Measurements from ENCODE around the gene TRIM26.
"Not testable (repeated sequence)": the region's sequence is repeated elsewhere in the genome, so short reads cannot be mapped to it uniquely, and the experiment has no call there.

Gene TRIM26

GRCh38 chr6:30169658-30170614 lies 43.3 kb downstream of the TRIM26 start:
- peak; percentile 76 for DNase-seq

- no peak for DNase-seq
These were observed 44.5 kb downstream of the TRIM26 start for GRCh38 chr6:30168741-30169140.

DNA sequence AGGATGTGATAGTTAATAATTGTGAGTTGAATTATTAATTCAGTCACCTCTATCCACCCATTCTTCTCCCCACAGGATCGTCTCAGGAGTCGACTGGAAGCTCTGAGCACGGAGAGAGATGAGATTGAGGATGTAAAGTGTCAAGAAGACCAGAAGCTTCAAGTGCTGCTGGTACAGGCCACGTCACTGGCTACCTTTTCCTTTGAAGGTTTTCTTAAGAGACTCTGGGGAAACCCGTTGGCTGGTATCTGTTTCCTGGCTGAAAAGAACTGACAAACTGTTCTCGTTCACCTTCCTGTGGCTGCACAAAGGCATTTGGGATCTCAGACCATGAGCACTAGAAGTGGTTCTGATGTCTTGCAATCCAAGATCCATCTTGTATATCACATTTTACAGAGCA lies 46.1 kb downstream of the TRIM26 start:
- DNase-seq, result no peak

DNA sequence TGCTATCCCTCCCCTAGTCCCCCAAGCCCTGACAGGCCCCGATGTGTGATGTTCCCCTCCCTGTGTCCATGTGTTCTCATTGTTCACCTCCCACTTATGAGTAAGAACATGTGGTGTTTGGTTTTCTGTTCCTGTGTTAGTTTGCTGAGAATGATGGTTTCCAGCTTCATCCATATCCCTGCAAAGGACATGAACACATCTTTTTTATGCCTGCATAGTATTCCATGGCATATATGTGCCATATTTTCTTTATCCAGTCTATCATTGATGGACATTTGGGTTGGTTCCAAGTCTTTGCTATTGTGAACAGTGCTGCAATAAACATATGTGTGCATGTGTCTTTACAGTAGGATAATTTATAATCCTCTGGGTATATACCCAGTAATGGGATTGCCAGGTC lies 48.0 kb downstream of the TRIM26 start:
- not testable (repeated sequence) for DNase-seq

DNA sequence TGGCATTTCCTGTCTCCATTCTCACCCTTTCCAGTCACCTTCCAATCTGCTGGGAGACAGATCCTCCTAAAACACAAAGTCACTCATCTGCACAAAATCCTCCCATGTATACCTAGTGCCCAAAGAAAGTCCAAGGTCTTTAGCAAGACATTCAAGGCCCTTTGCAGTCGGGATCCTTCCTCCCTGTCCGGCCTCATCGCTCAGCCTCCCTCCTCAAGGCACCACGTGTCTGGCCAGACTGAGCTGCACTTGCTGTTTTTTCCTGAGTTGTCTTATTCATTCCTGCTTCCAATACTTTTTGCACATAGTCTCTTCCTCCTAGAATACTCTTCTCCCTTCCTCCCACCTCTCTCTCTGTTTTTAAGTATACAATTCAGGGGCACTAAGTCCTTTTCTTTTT lies 48.5 kb downstream of the TRIM26 start:
- DNase-seq, result no peak

GRCh38 chr6:30163918-30164654 lies 49.1 kb downstream of the TRIM26 start:
- no peak for DNase-seq

DNA sequence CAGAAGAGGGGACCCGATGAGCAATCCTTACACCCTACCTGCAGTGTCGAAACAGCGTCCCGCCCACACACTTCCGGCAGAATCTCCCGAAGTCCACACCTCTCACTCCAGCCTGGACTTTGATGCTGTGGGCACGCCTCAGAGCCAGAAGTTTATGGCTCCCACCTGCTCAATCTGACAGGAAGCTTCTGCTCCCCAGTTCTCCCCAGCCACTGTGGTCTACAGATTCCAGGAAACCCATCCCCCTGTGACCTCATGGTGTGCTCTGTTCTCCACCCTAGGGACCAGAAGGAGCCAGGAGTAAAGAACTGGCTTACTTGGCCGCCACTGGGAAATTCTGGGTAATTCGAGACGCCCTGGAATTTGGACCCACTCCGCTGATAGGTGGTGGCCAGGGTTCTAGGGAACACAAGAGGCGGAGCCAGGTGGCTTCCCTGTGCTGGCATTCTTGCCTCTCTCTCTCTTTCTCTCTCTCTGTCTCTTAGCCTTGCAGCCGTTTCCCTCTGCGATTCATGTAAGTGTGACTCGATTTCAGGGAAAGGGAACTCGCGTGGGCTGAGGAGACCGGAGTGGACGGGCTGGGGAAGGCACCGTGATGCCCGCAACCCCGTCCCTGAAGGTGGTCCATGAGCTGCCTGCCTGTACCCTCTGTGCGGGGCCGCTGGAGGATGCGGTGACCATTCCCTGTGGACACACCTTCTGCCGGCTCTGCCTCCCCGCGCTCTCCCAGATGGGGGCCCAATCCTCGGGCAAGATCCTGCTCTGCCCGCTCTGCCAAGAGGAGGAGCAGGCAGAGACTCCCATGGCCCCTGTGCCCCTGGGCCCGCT lies 49.9 kb downstream of the TRIM26 start, which contains the start of gene TRIM15:
Gene TRIM15 (plus strand): TSS at position 457 of the 828 bp plus-strand sequence. CDS start 139 bp downstream, at position 596.
- no peak for DNase-seq

DNA sequence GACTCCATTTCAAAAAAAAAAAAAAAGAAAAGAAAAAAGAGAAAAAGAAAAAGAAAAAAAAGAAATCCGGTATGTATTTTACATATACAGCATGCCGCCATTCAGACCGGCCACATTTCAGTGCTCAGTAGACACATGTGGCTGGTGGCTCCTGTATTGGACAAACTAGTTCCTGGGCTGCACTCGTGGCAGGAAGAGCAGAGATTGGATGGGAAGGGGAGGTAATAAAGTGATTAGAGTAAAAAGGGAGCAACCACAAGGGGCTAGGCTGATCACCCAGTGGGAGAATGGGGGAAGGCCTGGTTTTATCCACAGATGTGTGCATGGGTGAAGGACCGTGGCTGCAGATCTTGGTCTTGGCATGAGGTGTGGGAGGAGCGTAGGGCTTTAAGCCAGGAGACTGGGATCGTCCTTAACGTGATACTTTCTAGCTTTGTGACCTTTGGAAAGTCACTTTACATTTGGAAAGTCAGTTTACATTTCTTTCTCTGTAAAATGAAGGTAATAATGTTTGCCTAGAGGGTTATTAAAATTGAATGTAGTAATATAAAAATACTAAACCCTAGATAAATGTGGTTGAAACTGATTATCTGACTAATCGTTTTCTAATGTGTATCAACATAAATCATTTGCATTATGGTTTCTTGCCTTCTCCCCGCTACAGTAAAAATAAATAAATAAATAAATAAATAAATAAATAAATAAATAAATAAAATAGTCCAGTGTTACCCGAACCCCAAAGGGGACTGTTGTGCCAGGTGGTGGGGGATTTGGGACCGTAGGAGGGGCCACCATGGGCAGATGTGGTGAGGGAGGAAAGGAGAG lies 50.7 kb downstream of the TRIM26 start:
- DNase-seq, result no peak

DNA sequence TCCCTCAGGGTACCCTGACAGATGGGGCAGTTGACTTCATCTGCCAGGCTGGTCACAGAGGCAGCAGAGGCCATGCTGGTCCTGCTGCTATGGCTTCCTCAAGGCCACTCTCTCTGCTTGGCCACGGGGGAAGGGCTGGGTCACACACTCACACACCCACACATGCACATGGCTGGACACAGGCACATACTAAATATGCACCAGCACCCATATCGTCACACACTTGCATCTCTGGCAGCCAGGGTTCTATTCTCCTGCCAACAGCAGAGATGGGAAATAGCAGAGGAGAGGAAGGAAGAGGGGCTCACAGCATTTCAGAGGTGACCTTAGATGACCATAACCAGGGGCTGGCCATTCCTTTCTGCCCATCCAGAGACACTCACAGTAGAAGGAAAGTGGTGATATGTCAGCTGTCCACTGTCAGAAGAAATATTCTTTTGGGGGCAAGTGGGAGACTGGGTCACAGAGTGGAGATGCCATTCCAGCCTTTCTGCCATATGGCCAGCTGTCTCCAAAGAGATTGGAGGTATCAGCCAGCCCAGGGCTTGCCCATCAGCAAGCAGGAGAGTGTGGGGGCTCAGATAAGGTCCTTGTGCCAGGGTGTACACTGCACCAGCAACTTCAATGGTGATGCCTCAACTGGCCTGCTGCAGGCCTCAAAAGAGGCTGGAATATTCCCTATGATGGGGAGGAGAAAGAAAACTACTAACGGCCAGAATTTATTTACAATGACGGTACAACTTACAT lies 52.2 kb downstream of the TRIM26 start, which contains the start of gene TRIM10:
Gene TRIM10 (minus strand): TSS at position 427 of the 747 bp plus-strand sequence. CDS start 353 bp downstream, at position 74.
- no peak for DNase-seq

DNA sequence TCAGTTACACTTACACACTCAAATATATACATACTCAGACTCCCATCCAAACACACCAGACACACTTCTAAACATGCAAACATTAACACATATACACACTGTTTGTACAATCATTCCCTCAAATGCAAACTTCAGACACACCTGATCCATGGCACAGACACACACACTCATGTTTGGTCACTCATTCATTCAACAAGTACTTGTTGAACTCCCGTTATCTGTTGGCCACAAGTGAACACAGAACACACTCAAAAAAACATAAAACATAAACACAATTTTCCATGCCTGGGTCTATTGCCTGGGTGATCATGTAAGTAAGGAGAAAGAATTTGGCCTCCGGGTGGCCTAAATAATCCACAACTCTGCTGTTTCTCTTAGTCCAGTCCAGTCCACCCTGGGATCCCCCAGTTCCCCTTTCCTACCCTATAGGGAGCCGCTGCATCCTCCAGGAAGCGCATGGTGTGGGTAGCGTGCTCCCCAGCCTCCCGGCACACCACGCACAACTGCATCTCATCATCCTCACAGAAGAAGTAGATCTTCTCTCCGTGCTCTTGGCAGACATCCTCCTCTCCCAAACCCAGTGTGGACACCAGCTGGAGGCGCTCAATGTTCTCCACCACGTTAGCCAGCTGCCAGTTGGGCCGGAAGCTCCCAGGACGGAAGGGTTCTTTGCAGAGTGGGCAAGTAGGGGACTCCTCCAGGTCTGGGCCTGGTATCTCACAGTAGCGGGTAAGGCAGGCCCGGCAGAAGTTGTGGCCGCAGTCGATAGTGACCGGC lies 53.0 kb downstream of the TRIM26 start:
- DNase-seq, result no peak

- peak; percentile 47 for DNase-seq
These were observed 54.6 kb downstream of the TRIM26 start for GRCh38 chr6:30158475-30159040.

GRCh38 chr6:30157999-30158398 lies 55.2 kb downstream of the TRIM26 start:
- no peak for DNase-seq

GRCh38 chr6:30157581-30157980 lies 55.6 kb downstream of the TRIM26 start:
- no peak for DNase-seq

DNA sequence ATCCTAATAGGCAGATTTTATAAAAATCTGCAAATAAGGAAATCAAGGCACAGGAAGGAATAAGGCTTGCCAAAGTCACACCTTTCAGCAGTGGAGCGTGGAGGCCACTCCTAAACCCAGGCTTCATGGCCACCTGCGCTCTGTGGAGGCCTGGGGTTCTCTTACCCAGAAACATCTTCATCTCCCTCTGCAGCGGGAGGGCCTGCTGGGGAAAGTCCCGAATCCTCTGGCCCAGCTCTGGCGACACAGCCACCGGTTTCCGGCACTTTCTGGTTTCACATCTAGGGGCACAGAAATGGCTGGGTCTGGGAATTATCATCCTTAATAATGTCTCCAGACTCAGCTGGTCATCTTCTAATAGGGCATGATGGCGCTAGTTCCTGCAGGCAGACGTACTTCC lies 56.4 kb downstream of the TRIM26 start:
- no peak for DNase-seq

DNA sequence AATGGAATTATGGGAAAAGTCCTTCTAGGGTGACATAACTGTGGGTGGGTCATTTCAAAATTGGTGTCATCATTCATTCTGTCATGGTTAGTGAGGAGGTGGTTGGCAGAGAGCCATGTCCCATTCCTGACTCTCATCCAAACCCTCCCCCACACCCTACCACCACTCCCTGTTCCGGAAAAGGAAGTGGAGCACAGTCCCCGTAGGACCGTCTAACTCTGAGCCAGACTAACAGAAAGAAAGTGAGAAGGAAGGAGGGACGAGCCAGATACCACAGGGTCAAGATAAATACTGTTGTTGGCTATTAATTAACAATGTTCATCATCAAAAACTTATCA lies 57.0 kb downstream of the TRIM26 start:
- DNase-seq, result no peak

DNA sequence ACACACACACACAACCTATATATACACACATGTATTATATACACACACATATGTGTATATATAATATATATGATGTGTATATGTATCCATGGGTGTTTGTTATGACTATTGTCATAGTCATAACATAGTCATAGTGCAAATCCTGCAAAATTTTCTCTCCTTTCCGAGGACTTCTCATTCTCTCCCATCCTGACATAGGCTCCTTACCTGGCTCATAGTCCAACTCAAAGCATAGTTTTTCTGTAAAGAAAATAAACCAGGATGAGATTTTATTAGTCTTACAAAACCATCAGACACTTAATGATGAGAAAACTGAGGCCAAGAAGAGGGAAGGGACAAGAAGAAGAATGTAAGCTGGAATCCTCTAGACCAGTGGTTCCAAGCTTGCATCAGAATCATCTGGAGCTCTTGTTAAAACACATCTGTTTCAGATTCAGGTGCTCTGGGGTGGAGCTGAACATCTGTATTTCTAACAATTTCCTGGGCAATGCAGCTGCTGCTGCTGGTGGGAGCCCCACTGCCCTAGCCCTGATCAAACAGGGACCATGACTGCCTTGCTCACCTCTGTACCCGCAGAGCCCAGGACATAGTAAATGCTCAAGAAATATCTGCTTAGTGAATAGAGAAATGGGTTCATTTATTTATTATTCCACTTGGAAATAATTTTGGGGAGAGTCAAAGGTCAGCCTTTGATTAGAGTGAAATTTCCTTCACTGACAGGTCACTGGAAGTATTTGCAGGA lies 57.5 kb downstream of the TRIM26 start:
- DNase-seq, result no peak

DNA sequence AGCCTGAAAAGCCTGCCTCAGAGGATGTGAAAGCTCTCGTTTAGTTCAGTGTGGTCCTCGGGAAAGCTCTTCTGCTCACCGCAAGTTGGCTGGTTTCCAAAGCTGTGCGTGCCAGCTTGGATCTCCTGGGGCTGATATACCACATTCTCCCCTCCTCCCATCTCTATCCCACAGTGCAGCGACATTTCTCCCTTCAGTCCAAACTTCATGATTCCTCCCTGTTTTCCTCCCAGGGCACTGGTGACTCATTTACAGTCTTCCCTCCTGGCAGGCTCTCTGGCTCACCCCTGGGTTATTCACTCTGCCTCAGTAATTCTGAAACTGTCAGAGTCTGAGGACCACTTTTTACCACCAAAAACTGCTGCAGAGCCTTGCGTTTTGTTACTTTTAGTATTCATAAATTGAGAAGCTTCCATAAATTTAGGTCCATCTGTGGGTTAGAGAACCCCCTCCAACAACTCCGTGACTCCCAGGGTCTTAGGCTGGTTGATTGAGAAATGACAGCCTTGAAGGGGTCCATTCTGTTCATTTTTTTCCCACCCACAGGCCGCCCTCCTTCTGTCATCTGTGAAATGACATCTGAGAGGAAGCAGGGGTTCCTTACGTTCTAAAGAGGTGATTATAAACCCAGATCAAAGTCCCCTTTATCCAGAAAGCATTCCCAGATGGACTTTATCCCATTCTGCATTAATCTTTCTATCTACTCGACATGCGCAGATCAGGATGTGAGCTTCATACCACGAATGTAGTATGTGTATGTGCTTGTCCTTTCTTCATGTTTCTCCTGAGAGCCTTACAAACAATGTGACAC lies 58.3 kb downstream of the TRIM26 start:
- DNase-seq, result no peak

DNA sequence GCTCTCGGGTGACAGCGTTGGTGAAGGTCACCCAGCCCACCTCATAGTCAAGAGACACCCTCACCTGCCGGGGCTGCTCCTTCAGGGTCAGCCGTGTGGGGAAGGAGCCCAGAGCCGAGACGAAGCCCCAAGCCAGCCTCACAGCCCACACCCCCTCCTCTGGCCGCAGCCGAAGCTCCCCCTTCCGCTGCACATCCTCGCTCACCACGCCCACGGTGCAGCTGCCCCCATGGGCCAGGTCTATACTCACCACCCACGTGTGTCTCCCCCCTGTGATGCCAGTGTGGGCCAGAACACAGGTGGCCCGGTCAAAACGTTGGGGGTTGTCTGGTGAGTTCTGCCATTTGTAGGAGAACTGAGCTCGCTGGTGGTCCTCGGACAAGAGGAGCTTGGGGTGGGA lies 59.1 kb downstream of the TRIM26 start:
- no peak for DNase-seq
